ENCODE measurements around the gene SSBP3.

SSBP3 gene

DNA sequence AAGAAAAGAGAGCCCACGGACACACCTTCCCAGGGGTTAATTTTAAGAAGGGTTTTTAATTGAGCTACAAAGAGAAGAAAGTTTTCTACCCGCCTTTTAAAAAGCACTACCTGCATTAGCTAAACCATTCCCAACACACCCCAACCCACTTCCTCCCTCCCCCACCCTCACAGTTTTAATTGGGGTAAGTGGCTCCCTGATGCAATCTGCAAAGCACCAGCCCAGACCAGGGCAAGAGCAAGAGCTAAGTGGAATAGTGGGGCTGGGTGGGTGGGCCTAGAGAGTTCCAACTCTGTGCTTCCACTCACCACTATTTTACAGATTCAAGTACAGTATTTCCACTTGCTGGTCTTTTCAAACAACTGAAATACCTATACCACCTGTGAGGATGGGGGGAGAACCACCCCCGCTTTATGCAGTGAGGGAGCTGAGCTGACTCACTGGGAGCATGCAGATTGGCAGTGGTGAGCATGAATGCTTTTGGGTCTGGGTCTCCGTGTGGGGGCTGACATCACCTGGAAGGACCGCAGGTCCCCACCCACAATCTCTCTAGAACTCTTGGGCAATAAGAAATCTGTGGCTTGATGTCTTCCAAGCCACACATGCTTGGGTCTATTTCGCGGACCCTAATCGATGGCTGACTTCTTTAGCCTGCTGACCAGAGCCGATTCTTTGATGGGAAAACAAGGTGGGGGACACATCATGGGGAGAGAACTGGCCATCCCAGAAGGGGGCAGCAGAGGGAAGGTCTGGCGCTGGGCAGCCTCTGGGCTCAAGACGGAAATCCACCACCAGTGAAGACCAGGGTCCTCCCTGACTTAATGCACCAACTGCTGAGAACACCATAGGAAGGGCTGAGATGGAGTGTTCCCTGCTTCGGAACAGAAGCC is 95.5 kb downstream of the SSBP3 start:
- no peak for DNase-seq (ENCODE audit: low read depth in 1 of 2, low spot score in 1 of 2)

DNA sequence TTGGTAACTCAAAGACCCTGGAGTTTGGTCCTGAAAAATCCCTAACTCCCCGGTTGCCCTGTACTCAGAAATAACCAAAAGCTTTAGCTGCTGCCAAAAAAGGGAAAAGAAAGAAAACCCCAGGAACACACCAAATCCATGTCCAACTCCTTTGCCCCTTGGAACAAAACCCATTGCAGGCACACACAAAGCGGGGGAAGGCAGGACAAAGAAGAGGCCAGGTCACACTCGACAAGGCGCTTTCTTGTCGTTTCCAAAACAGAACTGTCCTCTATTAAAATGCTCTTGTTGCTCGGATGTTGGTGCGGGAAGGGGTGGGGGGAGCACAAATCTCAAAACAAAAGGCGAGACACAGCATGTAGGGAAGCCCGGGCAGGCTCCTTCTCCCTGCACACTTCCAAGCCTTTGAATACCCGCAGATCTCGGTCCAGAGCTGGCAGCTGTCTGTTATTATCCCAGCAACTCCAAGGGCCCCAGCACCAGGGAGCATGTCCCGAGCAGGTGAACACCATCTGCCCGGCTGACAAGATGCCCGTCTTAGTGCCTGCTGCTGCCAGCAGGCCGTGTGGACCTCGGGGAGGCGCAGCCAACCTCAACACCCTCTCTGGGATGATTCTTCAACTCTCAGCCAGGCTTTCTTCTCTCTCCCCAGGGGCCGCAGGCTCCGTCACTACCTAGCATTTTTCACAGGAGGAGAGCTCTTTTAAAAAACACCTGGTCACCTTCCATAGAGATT is 96.4 kb downstream of the SSBP3 start:
- no peak for DNase-seq (ENCODE audit: low read depth in 1 of 2, low spot score in 1 of 2)

DNA sequence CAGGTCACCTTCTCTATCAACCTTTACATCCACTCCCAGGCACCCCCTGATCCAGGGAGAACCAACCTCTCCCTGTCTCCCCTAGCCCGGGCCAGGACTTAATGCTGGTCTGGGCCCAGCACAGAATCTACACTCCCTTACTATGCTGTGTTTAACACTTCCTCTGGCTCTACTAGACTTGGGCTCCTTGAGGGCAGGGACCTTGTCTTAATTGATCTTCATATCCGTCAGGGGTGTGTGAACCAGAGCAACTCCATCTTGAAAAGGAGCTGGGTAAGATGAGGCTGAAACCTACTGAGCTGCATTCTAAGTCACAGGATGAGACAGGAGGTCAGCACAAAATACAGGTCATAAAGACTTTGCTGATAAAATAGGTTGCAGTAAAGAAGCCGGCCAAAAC is 98.9 kb downstream of the SSBP3 start:
- DNase-seq (ENCODE audit: low read depth in 1 of 2, low spot score in 1 of 2): no peak

DNA sequence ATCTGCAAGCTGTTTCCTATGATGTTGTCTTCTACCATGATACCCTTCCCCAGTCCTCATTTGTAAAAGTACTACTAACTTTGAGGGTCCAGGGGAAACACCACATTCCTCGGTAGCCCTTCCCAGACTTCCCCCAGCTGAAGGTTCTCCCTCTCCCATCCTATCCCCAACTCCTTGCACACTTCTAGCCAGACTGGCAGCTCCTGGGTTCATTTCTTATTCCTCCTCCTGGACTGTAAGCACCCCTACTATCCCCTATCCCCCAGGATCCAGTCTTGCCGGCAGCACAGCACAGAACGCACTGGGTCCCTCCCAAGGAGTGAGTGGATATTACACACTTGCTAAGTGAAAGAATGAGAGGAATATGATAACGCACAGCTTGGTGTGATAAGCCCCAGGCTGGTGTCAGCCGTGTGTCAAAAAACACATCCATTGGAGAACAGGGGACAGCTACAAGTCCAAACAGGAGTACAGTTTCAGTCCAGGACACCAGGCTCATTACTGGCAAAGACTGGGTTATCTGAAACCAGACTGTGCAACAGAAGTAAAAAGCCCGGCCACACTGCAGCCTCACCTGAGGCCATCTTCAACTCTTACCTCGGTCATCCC is 100.2 kb downstream of the SSBP3 start:
- DNase-seq (ENCODE audit: low read depth in 1 of 2, low spot score in 1 of 2): no peak

DNA sequence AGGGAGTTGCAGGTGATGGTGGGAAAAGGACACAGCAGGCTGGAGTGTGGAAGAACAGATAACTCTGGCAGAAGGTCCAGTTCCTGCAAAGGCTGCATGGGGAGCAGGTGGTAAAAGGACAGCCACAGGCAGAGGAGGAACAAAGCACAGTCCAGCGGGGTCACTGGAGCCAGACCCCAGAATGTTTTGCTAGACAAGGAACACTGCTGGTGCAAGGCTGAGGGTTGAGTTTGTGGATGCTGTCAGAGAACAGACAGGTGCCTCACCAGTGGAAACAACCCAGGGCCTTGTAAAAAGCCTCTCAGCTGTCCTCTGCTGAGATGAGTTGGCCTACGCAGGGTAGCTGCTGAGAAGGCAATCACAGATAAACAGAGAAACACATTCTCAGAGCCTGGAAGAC is 101.7 kb downstream of the SSBP3 start:
- DNase-seq (ENCODE audit: low read depth in 1 of 2, low spot score in 1 of 2): no peak

DNA sequence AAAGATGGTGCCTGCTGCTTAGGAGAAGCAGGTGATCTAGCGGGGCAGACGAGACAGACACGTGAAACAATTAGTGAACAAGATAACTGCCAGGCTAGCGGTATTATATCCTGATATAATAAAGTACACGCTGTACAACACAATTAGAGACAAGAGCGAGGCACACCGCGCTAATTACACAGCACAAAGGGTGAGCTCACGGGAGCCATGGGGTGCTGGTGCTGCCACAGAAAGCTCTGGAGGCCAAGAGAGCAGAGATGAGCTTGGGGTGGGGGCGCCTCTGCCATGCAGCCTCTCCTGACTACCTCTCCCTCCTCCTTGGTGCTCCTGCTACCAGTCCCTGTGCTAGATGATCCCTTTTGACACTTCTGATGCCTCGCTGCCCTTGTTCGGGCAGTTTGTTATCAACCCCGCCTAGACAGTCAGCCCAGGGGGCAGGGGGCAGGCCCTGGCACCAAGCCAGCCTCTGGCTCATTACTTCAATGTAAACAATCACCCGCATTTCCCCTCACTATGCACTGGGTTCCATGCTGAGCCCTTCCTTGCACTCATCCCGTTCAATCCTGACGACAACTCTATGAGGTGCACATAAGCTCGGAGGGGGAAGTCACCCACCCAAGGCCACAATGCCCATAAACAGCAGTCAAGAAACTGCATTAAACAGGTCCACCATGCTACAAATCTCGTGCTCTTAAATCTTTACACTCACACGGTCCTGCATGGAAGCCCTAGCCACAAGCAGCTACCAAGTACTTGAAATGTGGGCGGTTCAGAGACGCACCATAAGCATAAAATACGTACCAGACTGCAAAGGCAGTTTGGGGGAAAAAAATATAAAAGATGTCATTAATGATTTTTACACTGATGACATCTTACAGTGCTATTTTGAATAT is 103.0 kb downstream of the SSBP3 start:
- no peak for DNase-seq (ENCODE audit: low read depth in 1 of 2, low spot score in 1 of 2)

DNA sequence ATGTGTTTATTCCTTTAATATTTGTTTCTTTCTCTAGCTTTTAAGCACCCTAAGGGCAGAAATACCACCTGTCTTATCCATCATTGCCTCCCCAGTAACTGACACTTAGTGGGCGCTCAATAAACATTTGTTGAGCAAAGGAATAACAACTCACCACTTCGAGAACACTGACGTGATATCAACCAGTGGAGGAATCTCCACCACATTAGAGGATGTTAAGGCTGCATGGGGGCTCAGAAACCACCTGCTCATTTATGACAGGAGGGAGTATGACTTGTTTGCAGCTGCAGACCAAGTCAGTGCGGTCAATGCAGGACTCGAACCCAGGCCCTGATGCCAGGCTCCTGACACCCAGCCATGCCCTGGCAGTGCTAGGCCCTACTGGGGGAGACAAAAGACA is 103.6 kb downstream of the SSBP3 start:
- DNase-seq (ENCODE audit: low read depth in 1 of 2, low spot score in 1 of 2): no peak

DNA sequence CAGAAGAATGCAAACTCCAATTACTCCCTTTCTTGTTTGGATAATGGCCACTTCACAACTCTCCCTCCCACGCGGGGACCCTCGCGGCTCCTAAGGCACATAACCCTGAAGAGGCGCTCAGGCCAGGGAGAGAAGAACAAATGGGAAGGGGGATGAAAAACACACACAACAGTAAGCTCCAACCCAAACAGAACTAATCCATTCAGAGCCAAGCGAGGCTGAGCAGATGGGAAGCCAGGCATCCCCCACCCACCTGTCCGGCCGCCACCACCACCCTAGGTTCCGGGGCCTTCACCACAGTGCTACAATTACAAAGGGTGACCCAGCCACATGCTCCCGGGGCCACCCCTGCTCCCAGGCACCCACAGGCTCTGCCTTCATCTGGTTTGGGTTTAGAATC is 104.7 kb downstream of the SSBP3 start:
- DNase-seq (ENCODE audit: low read depth in 1 of 2, low spot score in 1 of 2): no peak

DNA sequence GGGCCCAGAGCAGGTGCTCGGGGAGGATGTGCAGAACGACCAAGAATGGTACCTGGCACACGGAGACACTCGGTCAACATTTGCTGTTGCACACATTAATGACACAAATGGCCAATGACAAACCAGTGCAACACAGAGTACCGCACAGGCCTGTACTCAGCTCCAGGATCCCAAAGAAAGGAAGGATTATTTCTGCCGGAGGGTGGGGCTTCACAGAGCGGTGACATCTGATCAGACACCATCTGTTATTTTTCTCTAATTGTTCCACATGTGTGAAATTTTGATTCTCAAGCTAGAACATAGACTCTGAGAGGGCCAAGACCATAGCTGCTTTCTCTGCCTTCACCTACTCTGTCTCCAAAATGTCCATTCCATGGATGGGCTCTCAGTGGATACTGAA is 105.8 kb downstream of the SSBP3 start:
- DNase-seq (ENCODE audit: low read depth in 1 of 2, low spot score in 1 of 2): no peak

DNA sequence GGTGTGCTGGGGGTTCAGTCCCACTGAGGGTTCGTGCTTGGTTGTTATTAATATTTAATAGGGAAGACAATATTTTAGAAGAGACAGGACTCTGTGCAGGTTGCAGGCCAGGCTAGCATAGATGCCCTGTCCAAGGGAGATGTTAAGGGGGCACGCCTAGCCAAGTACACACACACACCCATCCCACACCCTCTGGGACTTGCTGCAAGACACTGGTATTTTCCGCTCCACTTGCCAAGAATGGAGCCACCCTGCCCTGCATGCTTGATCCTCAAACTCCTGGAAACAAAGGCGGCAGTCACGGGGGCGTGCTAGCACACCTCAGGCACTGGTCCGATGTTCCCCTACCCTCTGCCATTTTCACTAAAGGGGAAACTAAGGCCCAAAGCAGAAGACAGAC is 107.2 kb downstream of the SSBP3 start:
- DNase-seq (ENCODE audit: low read depth in 1 of 2, low spot score in 1 of 2): no peak

DNA sequence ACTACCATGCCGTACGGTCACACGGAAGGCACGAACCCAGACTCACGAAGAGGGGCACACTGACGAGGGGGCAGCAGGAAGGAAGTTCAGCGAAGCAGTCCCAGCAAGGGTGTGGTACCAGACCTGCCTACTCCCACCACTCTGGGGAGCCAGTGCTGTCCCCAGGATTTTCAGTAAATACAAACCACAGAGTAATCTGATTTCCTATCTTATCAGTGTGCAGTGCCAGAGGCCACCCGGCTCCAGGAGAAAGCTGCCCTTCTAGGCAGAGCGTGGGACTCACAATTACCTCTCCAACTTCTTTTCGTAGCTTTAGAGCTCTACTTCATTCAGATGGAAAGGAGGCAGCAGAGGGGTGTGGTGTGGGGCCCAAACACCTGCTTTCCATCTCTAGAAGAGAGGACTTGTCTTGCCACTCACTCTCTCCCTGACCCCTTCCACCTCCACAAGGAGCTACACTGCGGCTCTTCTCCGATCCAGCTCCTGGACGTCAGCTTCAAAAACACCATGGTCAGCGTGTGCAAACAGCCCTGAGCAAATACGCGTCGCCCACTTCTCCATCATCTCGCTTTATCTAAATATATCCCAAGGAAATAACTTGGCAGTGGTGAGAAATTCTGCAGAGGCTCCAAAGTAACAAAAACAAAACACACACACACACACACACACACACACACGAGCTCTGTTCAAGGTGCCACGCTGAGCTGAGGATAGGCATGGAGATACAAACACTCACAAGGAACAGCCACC is 107.7 kb downstream of the SSBP3 start:
- DNase-seq (ENCODE audit: low read depth in 1 of 2, low spot score in 1 of 2): no peak

DNA sequence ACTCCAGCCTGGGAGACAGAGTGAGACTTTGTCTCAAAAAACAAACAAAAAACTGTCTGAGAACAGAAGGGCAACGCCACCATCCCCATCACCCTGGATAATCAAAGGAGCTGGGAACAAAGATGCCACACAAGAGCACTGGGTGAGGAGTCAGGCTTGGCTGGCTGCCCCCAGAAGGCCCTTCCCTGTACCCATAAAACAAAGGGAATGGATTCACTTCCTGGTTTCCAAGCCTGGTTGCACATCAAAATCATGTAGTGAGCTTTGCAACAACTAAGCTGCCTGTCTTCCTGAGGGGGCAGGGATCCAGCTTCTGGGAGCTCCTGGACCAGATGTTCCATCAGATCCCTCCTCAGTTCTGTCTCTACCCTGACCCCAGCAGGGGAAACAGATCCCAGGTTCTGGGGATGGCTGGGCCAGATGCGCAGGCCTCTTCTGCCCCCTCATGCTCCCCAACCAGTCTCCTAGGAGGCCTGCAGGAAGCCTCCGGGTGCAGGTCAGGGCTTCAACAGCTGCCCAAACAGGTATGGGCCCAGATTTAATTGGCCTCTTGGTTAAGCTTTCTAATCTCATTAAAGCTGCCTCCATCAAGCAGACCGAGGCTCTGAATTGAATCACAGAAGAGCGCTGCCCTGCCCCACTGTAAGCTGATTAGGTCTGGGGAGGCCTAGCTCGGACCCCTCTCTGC is 108.5 kb downstream of the SSBP3 start:
- no peak for DNase-seq (ENCODE audit: low read depth in 1 of 2, low spot score in 1 of 2)

DNA sequence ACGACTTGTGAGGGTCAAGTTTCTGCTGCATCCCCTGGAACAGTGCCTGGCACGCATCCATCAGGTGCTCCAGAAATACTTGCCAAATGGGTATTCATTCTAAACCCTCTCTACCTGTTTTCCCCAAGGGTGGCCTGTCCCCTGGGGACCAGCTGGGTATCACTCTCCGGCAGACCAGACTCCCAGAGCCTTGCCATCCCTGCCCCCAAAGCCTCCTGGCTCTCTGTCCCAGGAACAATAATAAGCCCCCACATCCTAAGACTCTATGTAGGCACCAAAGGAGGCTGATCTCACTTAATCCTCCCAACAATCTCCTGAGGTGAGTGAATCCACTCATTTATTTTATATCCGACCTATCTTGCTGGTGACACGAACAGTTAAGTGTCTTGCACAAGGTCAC is 109.5 kb downstream of the SSBP3 start:
- DNase-seq (ENCODE audit: low read depth in 1 of 2, low spot score in 1 of 2): no peak

DNA sequence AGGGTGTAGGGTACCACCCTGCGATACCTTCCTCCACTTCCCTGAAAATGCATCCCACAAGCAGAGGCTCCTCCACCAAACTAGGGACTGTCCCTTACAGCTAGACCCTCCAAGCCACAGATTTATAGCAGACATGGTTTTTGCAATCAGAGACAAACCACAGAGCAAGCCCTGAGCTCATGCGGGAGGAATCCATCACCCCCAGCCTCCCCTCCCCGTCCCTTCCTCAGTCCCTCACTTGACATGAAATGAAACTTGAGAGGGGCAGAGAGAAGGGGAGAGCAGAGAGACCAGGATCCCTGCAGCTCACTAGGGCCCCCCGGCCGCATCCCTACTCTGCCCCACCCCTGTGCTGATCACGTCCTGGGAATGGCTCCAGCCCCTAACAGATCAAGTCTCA is 111.3 kb downstream of the SSBP3 start:
- DNase-seq (ENCODE audit: low read depth in 1 of 2, low spot score in 1 of 2): no peak

DNA sequence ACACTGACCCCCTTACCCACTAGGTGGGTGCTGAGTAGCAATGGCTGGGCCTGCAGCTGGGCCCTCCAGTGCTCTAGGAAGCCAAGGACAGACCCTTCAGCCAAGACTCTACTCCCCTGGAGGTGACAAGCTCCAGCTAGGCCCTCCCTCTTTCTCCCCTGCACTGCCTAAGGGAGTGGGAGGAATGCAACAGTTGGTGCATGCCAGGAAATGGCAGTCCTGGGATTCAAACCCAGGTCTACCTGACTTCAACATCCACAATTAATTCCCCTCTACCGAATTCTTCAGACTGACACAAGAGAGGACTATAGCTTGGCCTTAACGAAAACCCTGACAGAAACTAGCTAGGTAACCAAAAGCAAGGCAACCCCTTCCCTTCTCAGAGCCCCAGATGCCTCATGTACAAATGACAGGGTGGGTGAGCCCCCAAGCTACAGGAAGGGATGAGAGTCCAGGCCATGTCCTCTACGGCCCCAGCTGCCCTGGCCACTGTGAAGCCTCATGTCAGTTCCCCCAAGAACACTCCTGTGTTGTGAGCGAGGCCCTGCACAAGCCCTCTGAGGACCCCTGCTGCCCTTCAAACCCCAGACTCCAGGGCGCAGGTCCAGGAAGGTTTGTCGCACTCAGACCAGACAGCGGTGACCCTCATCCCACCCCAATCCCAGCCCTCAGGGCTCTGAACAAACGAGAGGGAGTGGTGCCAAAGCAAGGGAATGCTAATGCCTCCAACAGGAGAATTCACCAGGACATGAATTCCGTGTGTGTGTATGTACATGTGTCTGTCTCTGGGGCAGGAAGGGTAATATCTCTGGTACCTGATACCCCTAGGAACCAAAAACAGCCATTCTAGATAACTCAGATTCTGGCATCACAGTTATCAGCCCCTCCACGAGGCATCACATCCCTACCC is 113.9 kb downstream of the SSBP3 start:
- DNase-seq (ENCODE audit: low read depth in 1 of 2, low spot score in 1 of 2): no peak

DNA sequence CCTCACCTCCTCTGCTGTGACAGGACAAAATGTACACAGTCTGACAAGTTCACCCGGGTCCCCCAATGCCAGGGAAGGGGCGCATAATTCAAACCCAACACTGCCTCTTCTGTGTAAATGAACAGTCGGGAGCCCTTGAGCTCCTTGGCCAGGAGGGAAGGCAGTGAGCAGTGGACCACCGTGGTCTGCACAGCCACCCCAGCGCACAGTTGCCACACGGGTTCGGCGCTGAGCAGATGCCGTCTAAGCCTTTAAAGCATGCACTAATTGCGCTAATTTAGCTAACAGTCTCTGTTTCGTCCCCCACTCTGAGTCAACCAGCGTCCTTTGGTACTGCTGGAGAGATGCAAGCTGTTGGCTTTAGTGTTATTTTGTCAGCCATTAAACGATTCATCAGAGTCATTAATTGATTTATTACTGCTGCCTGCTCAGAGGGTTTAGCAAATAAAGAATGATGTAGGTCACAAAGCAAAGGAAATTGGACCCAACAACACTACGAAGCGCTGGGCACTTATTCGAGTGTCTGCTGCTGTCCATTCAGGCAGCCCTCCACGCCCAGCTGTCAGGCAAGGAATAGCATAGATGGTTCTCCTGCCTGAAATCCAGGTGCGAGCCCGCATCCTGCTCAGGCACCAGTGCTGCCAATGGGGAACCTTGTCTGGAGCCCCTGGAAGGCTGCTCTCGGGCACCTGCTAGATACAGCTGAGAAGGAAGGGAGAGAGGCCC is 114.8 kb downstream of the SSBP3 start:
- DNase-seq (ENCODE audit: low read depth in 1 of 2, low spot score in 1 of 2): no peak

DNA sequence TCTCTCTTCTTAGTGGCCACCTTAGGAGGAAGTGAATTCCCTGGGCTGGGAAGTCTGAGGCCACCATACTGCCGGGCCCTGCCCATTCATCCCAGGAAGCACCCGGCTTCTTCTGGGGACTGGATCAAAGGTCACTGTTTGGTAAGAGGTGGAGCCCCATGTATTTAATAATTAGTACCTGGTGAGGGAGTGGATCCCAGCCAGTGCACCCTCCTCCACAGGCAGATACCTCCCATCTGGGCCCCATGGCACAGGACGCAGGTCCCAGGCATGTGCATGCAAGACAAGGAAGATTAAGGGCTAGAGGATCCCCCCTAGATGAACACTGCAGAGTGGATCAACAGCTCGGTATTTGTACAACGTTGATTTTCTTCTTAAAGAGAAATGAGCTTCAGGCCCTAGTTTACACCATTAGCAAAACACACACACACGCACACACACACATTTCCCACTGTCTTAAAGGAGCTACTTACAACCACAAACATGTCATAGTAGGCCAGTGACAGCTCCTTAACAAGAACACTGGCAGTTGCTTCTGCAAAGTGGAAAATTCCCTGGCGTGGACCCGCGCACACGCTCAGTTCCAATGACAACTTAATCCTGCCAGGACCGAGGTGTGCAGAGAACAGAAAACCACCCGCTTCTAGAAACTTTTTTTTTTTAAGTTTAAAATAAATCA is 115.5 kb downstream of the SSBP3 start:
- DNase-seq (ENCODE audit: low read depth in 1 of 2, low spot score in 1 of 2): no peak
